Measurements from ENCODE around the gene TAF11L13. TPM values are rescaled to one million over a fixed set of nuclear protein-coding genes. Genes with fewer than 3 reads are reported as not detected.

Gene TAF11L13
- total RNA-seq, 2 experiments from 2014 or later: not detected

GRCh38 chr5:17670353-17670752 is 38.5 kb downstream of the TAF11L13 start:
- Histone ChIP-seq H3K27ac (ENCODE audit: low read depth in 1 of 2, low read length in 2 of 2) (no peak overlapping the region), H3K9me3 (ENCODE audit: control insufficient read depth in 1 of 2, insufficient read depth in 1 of 2, low read length in 2 of 2) (peaks cover 0 to 15% of the 10 kb centered on the region in 2 experiments), H3K4me1 (ENCODE audit: insufficient read depth, low read length) (no peaks in the 10 kb centered on the region), H3K36me3 (ENCODE audit: insufficient read depth, low read length) (no peaks in the 10 kb centered on the region), H3K4me3 (ENCODE audit: low read length) (no peak overlapping the region), H3K27me3 (ENCODE audit: control insufficient read depth in 1 of 2, insufficient read depth in 2 of 2, low read length in 2 of 2) (no peaks in the 10 kb centered on the region)
- no peaks in the 10 kb centered on the region for H3K4me1 Mint-ChIP-seq (ENCODE audit: low read depth)
- ATAC-seq (ENCODE audit: poor library complexity) (no peak), DNase-seq (no peak)
- peaks cover 12% of the 10 kb centered on the region for H3K9me3 Mint-ChIP-seq
- TF ChIP-seq CTCF (IDR thresholded peaks at IDR 0.05): no peak
- no peak overlapping the region for H3K4me3 Mint-ChIP-seq
- intact Hi-C loops (cut with DNase I, micrococcal nuclease): no loop called here
- ChIA-PET CTCF (no interaction called here), POLR2A (no interaction called here)
- no peak overlapping the region for H3K27ac Mint-ChIP-seq
- H3K36me3 Mint-ChIP-seq (ENCODE audit: low read depth): no peaks in the 10 kb centered on the region
- no peaks in the 10 kb centered on the region for H3K27me3 Mint-ChIP-seq

- no peak for ATAC-seq (ENCODE audit: poor library complexity)
- intact Hi-C loops (cut with DNase I, micrococcal nuclease): no loop called here
- ChIA-PET POLR2A (no interaction called here), CTCF (no interaction called here)
- no peaks in the 10 kb centered on the region for H3K36me3 Mint-ChIP-seq (ENCODE audit: low read depth)
- Histone ChIP-seq H3K36me3 (ENCODE audit: insufficient read depth, low read length) (no peaks in the 10 kb centered on the region), H3K27ac (ENCODE audit: low read depth in 1 of 2, low read length in 2 of 2) (no peak overlapping the region), H3K27me3 (ENCODE audit: control insufficient read depth in 1 of 2, insufficient read depth in 2 of 2, low read length in 2 of 2) (no peaks in the 10 kb centered on the region), H3K9me3 (ENCODE audit: control insufficient read depth in 1 of 2, insufficient read depth in 1 of 2, low read length in 2 of 2) (peaks cover 0 to 7% of the 10 kb centered on the region in 2 experiments), H3K4me3 (ENCODE audit: low read length) (no peak overlapping the region), H3K4me1 (ENCODE audit: insufficient read depth, low read length) (no peaks in the 10 kb centered on the region)
- no peak for DNase-seq
- H3K27ac Mint-ChIP-seq: no peak overlapping the region
- H3K27me3 Mint-ChIP-seq: no peaks in the 10 kb centered on the region
- no peak overlapping the region for H3K4me3 Mint-ChIP-seq
- H3K4me1 Mint-ChIP-seq (ENCODE audit: low read depth): no peaks in the 10 kb centered on the region
- peaks cover 3% of the 10 kb centered on the region for H3K9me3 Mint-ChIP-seq
- TF ChIP-seq CTCF (IDR thresholded peaks at IDR 0.05): no peak
These were observed 47.0 kb downstream of the TAF11L13 start for GRCh38 chr5:17678751-17679324.

GRCh38 chr5:17679597-17680203 is 47.8 kb downstream of the TAF11L13 start:
- DNase-seq (no peak), ATAC-seq (ENCODE audit: poor library complexity) (no peak)
- H3K36me3 ChIP-seq (ENCODE audit: insufficient read depth, low read length): no peaks in the 10 kb centered on the region
- Mint-ChIP-seq H3K27ac (no peak overlapping the region), H3K27me3 (no peaks in the 10 kb centered on the region), H3K36me3 (ENCODE audit: low read depth) (no peaks in the 10 kb centered on the region), H3K4me1 (ENCODE audit: low read depth) (no peaks in the 10 kb centered on the region), H3K9me3 (no peaks in the 10 kb centered on the region), H3K4me3 (no peak overlapping the region)
- ChIA-PET CTCF (no interaction called here), POLR2A (no interaction called here)
- no peak overlapping the region for H3K27ac ChIP-seq (ENCODE audit: low read depth in 1 of 2, low read length in 2 of 2)
- H3K9me3 ChIP-seq (ENCODE audit: control insufficient read depth in 1 of 2, insufficient read depth in 1 of 2, low read length in 2 of 2): peaks cover 0 to 7% of the 10 kb centered on the region in 2 experiments
- no peak for TF ChIP-seq CTCF (IDR thresholded peaks at IDR 0.05)
- H3K4me3 ChIP-seq (ENCODE audit: low read length): no peak overlapping the region
- no peaks in the 10 kb centered on the region for H3K4me1 ChIP-seq (ENCODE audit: insufficient read depth, low read length)
- H3K27me3 ChIP-seq (ENCODE audit: control insufficient read depth in 1 of 2, insufficient read depth in 2 of 2, low read length in 2 of 2): no peaks in the 10 kb centered on the region
- intact Hi-C loops (cut with DNase I, micrococcal nuclease): no loop called here

Data from CD4-positive, alpha-beta T cell (primary cell).